Panc1 (cell line): ENCODE results near the gene NPTX1. TPM values are rescaled to one million over a fixed set of nuclear protein-coding genes. Genes with fewer than 3 reads are reported as not detected.

Experiments
- ATAC-seq: fragments of 200-7000 bp; cut with Tn5 transposase; 2 replicates; pipeline ENCODE4 v1.9.1; 2020; ENCODE audit warnings: mild to moderate bottlenecking, moderate library complexity
- BruUV-seq: library from RNA; stranded (reverse); fragments of 400-500 nt; replicated peaks from 2 replicates; lab custom pipeline; 2021; lab: Mats Ljungman, UMichigan
- CTCF ChIA-PET: fragments of 300-600 bp; sonication (Branson Sonifier 250); formaldehyde crosslinking; loops from one replicate; lab custom pipeline; 2022; ENCODE audit warnings: antibody characterized with exemption; lab: Charles Lee
- POLR2A ChIA-PET: fragments of 300-600 bp; sonication (Branson Sonifier 250); formaldehyde crosslinking; loops from one replicate; lab custom pipeline; 2022; ENCODE audit warnings: antibody characterized with exemption; lab: Charles Lee
- DNase-seq: peaks from one replicate; pipeline ENCODE4 v3.0.0-alpha.2; 2010; ENCODE audit warnings: low read depth, low spot score
- H3K27ac ChIP-seq: 2 replicates; pipeline ENCODE4 v1.5.1; 2011; ENCODE audit warnings: mild to moderate bottlenecking, low read length, inconsistent platforms
- H3K27me3 ChIP-seq: fragments of 200-500 bp; sonication (Bioruptor generic); 2 replicates; pipeline ENCODE4 v1.6.0; 2014; ENCODE audit warnings: low read length, inconsistent platforms; ENCODE audit not compliant: control insufficient read depth, insufficient read depth
- H3K36me3 ChIP-seq: fragments of 200-500 bp; sonication (Bioruptor generic); 2 replicates; pipeline ENCODE4 v1.5.1; 2014; ENCODE audit warnings: inconsistent platforms, mild to moderate bottlenecking, low read length, moderate library complexity; ENCODE audit not compliant: control insufficient read depth, insufficient read depth
- H3K4me1 ChIP-seq: 2 replicates; pipeline ENCODE4 v1.5.1; 2011; ENCODE audit warnings: inconsistent platforms, mild to moderate bottlenecking, low read length, moderate library complexity; ENCODE audit not compliant: control insufficient read depth, insufficient read depth
- H3K4me3 ChIP-seq, 2 experiments: 2 replicates each; pipeline ENCODE4 v1.5.1; 2011 to 2012; ENCODE audit warnings: low read depth in 2 of 2, low read length in 2 of 2, mild to moderate bottlenecking in 2 of 2, inconsistent platforms in 1 of 2, moderate library complexity in 1 of 2
- H3K9me3 ChIP-seq: fragments of 200-500 bp; sonication (Bioruptor generic); 2 replicates; pipeline ENCODE4 v1.5.1; 2014; ENCODE audit warnings: low read depth, mild to moderate bottlenecking, inconsistent platforms, low read length, moderate library complexity; ENCODE audit not compliant: control insufficient read depth, insufficient read depth
- POLR2AphosphoS5 ChIP-seq: IDR thresholded peaks from 2 replicates; pipeline ENCODE4 v1.6.1; 2012; ENCODE audit warnings: mild to moderate bottlenecking, low read depth, low read length, moderate library complexity
- REST ChIP-seq, 2 experiments: IDR thresholded peaks; 2 replicates each; pipeline ENCODE4 v1.6.1; 2011 to 2012; ENCODE audit warnings: low read depth in 2 of 2, control low read depth in 1 of 2, low read length in 1 of 2, mild to moderate bottlenecking in 1 of 2, moderate library complexity in 1 of 2; ENCODE audit not compliant: insufficient read depth in 1 of 2
- SIN3A ChIP-seq: IDR thresholded peaks from 2 replicates; pipeline ENCODE4 v1.6.1; 2012; ENCODE audit warnings: low read depth, mild to moderate bottlenecking, low read length, moderate library complexity, borderline replicate concordance; ENCODE audit not compliant: insufficient read depth
- TCF7L2 ChIP-seq: IDR thresholded peaks from 2 replicates; pipeline ENCODE4 v1.6.1; 2011; ENCODE audit warnings: mild to moderate bottlenecking, low read depth, low read length, inconsistent platforms
- in situ Hi-C: cut with HindIII; loops from 2 replicates; pipeline ENCODE4 v1.10.0; 2016; ENCODE audit warnings: low sequenced_read_pairs, low pct_unique_long_range_greater_than_20kb
- intact Hi-C: fragments of 100-400 bp; cut with micrococcal nuclease; formaldehyde crosslinking; loops from one replicate; pipeline ENCODE4 v1.10.0; 2022; ENCODE audit not compliant: unreplicated experiment
- total RNA-seq: library from RNA; stranded (reverse); gene quantifications from one replicate; pipeline ENCODE4 v1.2.1, GENCODE V29; 2021; ENCODE audit not compliant: unreplicated experiment
- TF ChIP-seq, protein P1 (sequence below): fragments of 450-650 bp; IDR thresholded peaks from 2 replicates; pipeline ENCODE4 v1.5.1; 2017; ENCODE audit warnings: mild to moderate bottlenecking

NPTX1 gene
- total RNA-seq, 1 experiment from 2014 or later, result 1.1 TPM

DNA sequence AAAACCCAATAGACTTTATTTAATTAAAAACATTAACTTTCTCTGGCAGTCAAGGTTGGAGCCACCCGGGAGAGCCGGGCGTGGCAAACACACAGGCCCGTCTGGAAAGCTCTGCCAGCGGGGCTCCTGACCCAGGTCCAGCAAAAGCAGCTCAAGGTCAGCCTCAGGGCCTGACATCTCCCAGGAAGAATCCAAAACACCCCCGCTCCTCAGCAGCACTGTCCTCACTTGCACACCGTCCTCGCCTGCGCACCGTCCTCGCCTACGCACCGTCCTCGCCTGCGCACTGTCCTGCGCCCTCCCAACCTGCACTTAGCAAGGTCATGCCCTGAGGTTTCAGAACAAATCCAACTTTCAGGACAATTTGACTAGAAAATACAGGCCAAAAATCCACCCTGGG lies 36.8 kb upstream of the NPTX1 start:
- Histone ChIP-seq H3K4me1 (no peaks in the 10 kb centered on the region), H3K4me3 (no peak overlapping the region), H3K36me3 (no peaks in the 10 kb centered on the region), H3K9me3 (no peaks in the 10 kb centered on the region), H3K27ac (no peak overlapping the region), H3K27me3 (no peaks in the 10 kb centered on the region)
- no TSS peak for BruUV-seq
- ChIA-PET CTCF (interaction anchor here (0.6 kb wide), 1 partner anchor 63 kb away, joined by 3 read pairs; no protein-coding TSS in a partner anchor), POLR2A (no interaction called here)
- DNase-seq (no peak), ATAC-seq (no peak)
- TF ChIP-seq TCF7L2 (no peak), SIN3A (no peak), POLR2AphosphoS5 (no peak), REST (IDR thresholded peaks at IDR 0.05; ENCODE audit: insufficient read depth in 1 of 2, low read depth in 2 of 2, low read length in 1 of 2) (no peak)
- TF ChIP-seq, protein P1, sequence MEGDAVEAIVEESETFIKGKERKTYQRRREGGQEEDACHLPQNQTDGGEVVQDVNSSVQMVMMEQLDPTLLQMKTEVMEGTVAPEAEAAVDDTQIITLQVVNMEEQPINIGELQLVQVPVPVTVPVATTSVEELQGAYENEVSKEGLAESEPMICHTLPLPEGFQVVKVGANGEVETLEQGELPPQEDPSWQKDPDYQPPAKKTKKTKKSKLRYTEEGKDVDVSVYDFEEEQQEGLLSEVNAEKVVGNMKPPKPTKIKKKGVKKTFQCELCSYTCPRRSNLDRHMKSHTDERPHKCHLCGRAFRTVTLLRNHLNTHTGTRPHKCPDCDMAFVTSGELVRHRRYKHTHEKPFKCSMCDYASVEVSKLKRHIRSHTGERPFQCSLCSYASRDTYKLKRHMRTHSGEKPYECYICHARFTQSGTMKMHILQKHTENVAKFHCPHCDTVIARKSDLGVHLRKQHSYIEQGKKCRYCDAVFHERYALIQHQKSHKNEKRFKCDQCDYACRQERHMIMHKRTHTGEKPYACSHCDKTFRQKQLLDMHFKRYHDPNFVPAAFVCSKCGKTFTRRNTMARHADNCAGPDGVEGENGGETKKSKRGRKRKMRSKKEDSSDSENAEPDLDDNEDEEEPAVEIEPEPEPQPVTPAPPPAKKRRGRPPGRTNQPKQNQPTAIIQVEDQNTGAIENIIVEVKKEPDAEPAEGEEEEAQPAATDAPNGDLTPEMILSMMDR, result no peak
- in situ Hi-C loops (no loop called here), intact Hi-C loops (no loop called here)

- no peak for DNase-seq
- TF ChIP-seq POLR2AphosphoS5 (no peak), REST (IDR thresholded peaks at IDR 0.05; ENCODE audit: insufficient read depth in 1 of 2, low read depth in 2 of 2, low read length in 1 of 2) (no peak), SIN3A (no peak), TCF7L2 (no peak)
- TF ChIP-seq, protein P1, result no peak
- ChIA-PET POLR2A (no interaction called here), CTCF (no interaction called here)
- Histone ChIP-seq H3K4me1 (no peaks in the 10 kb centered on the region), H3K4me3 (no peak overlapping the region), H3K9me3 (no peaks in the 10 kb centered on the region), H3K27ac (no peak overlapping the region), H3K27me3 (no peaks in the 10 kb centered on the region), H3K36me3 (no peaks in the 10 kb centered on the region)
- 0 out of 2 replicates have a peak, but pooled peaks have one; percentile 40 for ATAC-seq
- BruUV-seq, result no TSS peak
- intact Hi-C loops (no loop called here), in situ Hi-C loops (no loop called here)
Measured at GRCh38 chr17:80512233-80512632, 35.8 kb upstream of the NPTX1 start.
